Heart right ventricle (tissue), 16 donors: ENCODE results near the gene FAM20B. TPM values are rescaled to one million over a fixed set of nuclear protein-coding genes. Genes with fewer than 3 reads are reported as not detected.

Experiments
- ATAC-seq, 8 donors: fragments of 200-7000 bp; cut with Tn5 transposase; one replicate each; pipeline ENCODE4 v1.9.1; 2020; ENCODE audit warnings: mild to moderate bottlenecking in 8 of 8, moderate library complexity in 8 of 8, moderate number of reproducible peaks in 1 of 8
- DNase-seq, 2 donors: peaks; one replicate each; pipeline ENCODE4 v3.0.0-alpha.2; 2020
- H3K27ac ChIP-seq, 10 donors: fragments of 200-600 bp; sonication (generic) in 2 of 10; one replicate each; pipeline versions ENCODE4 v1.5.0 to v1.8.0; 2020 to 2022; ENCODE audit warnings: mild to moderate bottlenecking in 3 of 10
- H3K27me3 ChIP-seq, 7 donors: fragments of 200-600 bp; one replicate each; pipeline ENCODE4 v1.8.0; 2021 to 2022; ENCODE audit warnings: mild to moderate bottlenecking in 2 of 7
- H3K36me3 ChIP-seq, 9 donors: fragments of 200-600 bp; sonication (generic) in 1 of 9; one replicate each; pipeline versions ENCODE4 v1.5.0 to v1.8.0; 2020 to 2022; ENCODE audit warnings: mild to moderate bottlenecking in 2 of 9
- H3K4me1 ChIP-seq, 9 donors: fragments of 200-600 bp; sonication (generic) in 1 of 9; one replicate each; pipeline versions ENCODE4 v1.5.0 to v1.8.0; 2020 to 2022; ENCODE audit warnings: mild to moderate bottlenecking in 4 of 9
- H3K4me3 ChIP-seq, 10 donors: fragments of 200-600 bp; sonication (generic) in 2 of 10; one replicate each; pipeline versions ENCODE4 v1.5.0 to v1.8.0; 2020 to 2022; ENCODE audit warnings: mild to moderate bottlenecking in 7 of 10, moderate library complexity in 2 of 10
- H3K9me3 ChIP-seq, 11 donors: fragments of 200-600 bp in 10 of 11; sonication (generic) in 2 of 11; one replicate each; pipeline versions ENCODE4 v1.5.0 to v1.8.0; 2013 to 2022; ENCODE audit warnings: mild to moderate bottlenecking in 2 of 11, control low read depth in 1 of 11, moderate library complexity in 1 of 11
- WGBS, 2 donors: extraction: QIAGEN DNeasy Blood & Tissue Kit; methylation state at CpG; one replicate each; pipeline ENCODE4 v1.1.7; 2013; ENCODE audit warnings: inconsistent platforms in 1 of 2; 5-methylcytosine and 5-hydroxymethylcytosine counted together
- intact Hi-C, 10 donors: fragments of 100-400 bp; cut with DNase I; formaldehyde crosslinking; loops; one replicate each; pipeline versions ENCODE4 v1.11.1 to v1.14.2; 2022
- polyA plus RNA-seq, 2 donors: library from polyadenylated mRNA; stranded (reverse); fragments of 200-250 nt; gene quantifications; one replicate each; pipeline ENCODE4 v1.2.3, GENCODE V29; 2013
- total RNA-seq, 10 donors: library from RNA; stranded (reverse); fragmentation: NEBNext Ultra II Directional in 3 of 10; extraction: Animal tissue kit (Norgen Biotek cat#: 25700) in 3 of 10; gene quantifications; one replicate each; pipeline versions ENCODE4 v1.2.1 to v1.2.4, GENCODE V29; 2021 to 2023
- TF ChIP-seq, protein P1 (sequence below), 9 donors: fragments of 200-600 bp; sonication (generic) in 2 of 9; IDR thresholded peaks; one replicate each; pipeline versions ENCODE4 v1.5.0 to v1.8.0; 2021 to 2022; ENCODE audit warnings: antibody characterized with exemption in 9 of 9, mild to moderate bottlenecking in 5 of 9, moderate library complexity in 1 of 9
- donor health status: Arrhythmogenic right ventricular cardiomyopathy.
- donor health status: ischemic (EF 13 %, LVEDD 7.1; RV severe dilation, severe dysfunction).
- donor health status: healthy with polysubstance abuse.
- donor health status: DM: no; HTN: yes; CAD: no.
- donor health status: DM: no; HTN: no; CAD: no.
- donor health status: ischemic (EF 25% LVEDD 6.9; RV normal size, moderate dysfunction).
- donor health status: ischemic (EF 25% LVEDD 5.7; RV mildly dilated, moderate dysfunction).
- donor health status: healthy.
- donor health status: DM: yes; HTN: yes; CAD: no.
- donor health status: Ischemic cardiomyopathy.
- donor health status: ischemic (EF 35%, LVEDD 5.7; RV mildly dilated, moderate dysfunction).
- donor health status: nonischemic (EF 11% LVEDD 7.7; RV severe dilation, severe dysfunction).
- donor health status: DM: yes; HTN: yes; CAD: no.
- donor health status: PGD.
- donor health status: ischemic (EF 29% LVEDD 5.4; RV normal size, mild dysfunction).
- donor health status: nonischemic (EF 23%, LVEDD 6.1; RV moderate dilation, normal function).

Gene FAM20B
- total and polyA plus RNA-seq, 12 donors: 11.9 to 63.4 (median 50.3) TPM

DNA sequence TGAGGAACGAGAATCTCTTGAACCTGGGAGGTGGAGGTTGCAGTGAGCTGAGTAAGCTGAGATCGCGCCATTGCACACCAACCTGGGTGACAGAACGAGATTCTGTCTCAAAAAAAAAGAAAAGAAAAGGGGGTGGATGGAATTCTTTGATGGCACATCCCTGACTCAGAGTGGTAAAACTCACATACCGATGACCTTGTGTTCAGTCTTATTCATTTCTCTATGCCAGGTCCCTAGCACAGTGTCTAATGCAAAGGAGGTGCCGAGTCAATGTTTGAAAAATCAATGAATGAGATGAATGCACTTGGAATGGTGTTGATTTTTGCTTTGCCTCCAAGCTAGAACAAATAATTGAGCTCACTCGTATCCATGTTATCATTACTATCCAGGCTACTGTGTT, 18.5 kb upstream of the FAM20B start:
- DNase-seq (no peak), ATAC-seq (no peak)
- Histone ChIP-seq H3K27ac (no peak overlapping the region), H3K4me3 (no peak overlapping the region), H3K36me3 (no peaks in the 10 kb centered on the region), H3K9me3 (no peaks in the 10 kb centered on the region), H3K27me3 (no peaks in the 10 kb centered on the region), H3K4me1 (peaks cover 0 to 16% (median 7%) of the 10 kb centered on the region in 9 donors)
- WGBS, 2 donors: 82% methylated on average over 7 of the region's 7 CpGs
- intact Hi-C loops: loop anchor here in 2 of 10 donors (10.0 kb wide), 4 partner anchors 192 to 702 kb away; no protein-coding TSS in a partner anchor
- TF ChIP-seq, protein P1, sequence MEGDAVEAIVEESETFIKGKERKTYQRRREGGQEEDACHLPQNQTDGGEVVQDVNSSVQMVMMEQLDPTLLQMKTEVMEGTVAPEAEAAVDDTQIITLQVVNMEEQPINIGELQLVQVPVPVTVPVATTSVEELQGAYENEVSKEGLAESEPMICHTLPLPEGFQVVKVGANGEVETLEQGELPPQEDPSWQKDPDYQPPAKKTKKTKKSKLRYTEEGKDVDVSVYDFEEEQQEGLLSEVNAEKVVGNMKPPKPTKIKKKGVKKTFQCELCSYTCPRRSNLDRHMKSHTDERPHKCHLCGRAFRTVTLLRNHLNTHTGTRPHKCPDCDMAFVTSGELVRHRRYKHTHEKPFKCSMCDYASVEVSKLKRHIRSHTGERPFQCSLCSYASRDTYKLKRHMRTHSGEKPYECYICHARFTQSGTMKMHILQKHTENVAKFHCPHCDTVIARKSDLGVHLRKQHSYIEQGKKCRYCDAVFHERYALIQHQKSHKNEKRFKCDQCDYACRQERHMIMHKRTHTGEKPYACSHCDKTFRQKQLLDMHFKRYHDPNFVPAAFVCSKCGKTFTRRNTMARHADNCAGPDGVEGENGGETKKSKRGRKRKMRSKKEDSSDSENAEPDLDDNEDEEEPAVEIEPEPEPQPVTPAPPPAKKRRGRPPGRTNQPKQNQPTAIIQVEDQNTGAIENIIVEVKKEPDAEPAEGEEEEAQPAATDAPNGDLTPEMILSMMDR (IDR thresholded peaks at IDR 0.05): no peak

DNA sequence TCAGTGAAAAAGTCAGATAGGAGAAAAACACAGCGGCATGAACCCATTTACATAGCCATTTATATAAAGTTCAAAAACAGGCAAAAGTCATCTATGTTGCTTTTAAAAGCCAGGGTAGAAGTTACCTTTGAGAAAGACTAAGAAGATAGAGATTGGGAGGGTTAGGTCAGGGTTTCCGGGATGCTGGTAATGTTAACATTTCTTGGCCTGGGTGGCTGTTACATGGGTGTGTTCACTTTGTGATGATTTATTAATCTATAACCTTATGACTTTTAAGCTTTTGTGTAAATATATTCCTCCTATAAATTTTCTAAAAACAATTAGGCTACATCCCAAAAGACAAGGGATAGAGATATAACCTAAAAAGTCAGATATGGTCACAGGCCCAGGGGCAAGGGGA, 15.0 kb upstream of the FAM20B start:
- Histone ChIP-seq H3K27ac (no peak overlapping the region), H3K36me3 (no peaks in the 10 kb centered on the region), H3K9me3 (no peaks in the 10 kb centered on the region), H3K4me1 (peaks cover 0 to 9% (median 0%) of the 10 kb centered on the region in 9 donors), H3K27me3 (no peaks in the 10 kb centered on the region), H3K4me3 (no peak overlapping the region)
- ATAC-seq: no peak
- DNase-seq: no peak
- intact Hi-C loops: loop anchor here in 1 of 10 donors (10.0 kb wide), 1 partner anchor 706 kb away; no protein-coding TSS in a partner anchor
- 95 to 98% methylated on average over 2 of the region's 2 CpGs for WGBS, 2 donors
- TF ChIP-seq, protein P1 (IDR thresholded peaks at IDR 0.05): no peak

DNA sequence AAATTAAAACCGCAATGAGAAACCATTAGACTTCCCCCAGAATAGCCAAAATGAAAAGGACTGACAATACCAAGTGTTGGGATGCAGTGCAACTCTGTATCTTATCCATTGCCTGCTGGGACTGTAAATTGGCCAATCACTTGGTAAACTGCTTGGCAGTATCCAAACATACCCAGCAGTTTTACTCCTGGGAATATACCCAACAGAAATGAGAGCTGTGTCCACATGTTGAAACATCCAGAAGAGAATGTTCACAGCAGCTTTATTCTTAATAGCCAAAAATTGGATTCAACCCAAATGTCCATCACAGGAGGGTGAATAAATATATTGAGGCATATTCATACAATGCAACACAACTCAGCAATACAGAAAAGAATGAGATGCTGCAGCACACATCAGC, 13.7 kb upstream of the FAM20B start:
- 96 to 97% methylated on average over 1 of the region's 1 CpG for WGBS, 2 donors

DNA sequence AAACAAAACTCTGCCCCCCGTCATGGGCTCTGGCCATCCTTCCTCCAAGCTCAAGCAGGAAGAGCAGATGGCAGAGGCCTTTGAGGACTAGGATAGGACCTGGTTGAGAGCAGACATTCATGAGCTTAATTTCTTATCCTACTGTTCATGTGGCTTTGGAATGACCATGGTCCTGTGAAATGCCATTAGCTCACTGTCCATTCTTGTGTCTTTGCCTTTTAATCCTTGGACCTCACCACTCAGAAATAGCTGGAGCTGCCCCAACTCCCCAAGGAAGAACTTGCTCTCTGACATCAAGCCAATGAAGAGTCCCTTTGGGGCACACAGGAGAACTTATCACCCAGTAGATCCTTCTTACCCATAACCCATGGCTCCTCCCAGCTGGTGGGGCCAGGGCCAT, 11.6 kb upstream of the FAM20B start:
- DNase-seq (no peak), ATAC-seq (no peak)
- no peaks in the 10 kb centered on the region for H3K36me3 ChIP-seq
- WGBS, 2 donors: 94 to 100% methylated on average over 1 of the region's 1 CpG
- no peaks in the 10 kb centered on the region for H3K9me3 ChIP-seq
- H3K4me1 ChIP-seq: peaks cover 0 to 22% (median 15%) of the 10 kb centered on the region in 9 donors
- no peak overlapping the region for H3K4me3 ChIP-seq
- no peak overlapping the region for H3K27ac ChIP-seq
- intact Hi-C loops: loop anchor here in 1 of 10 donors (10.0 kb wide), 1 partner anchor 709 kb away; no protein-coding TSS in a partner anchor
- no peaks in the 10 kb centered on the region for H3K27me3 ChIP-seq
- TF ChIP-seq, protein P1 (IDR thresholded peaks at IDR 0.05): no peak

More for the DNA sequence above, 13.7 kb upstream of the FAM20B start:
- peaks cover 0 to 14% (median 5%) of the 10 kb centered on the region in 9 donors for H3K4me1 ChIP-seq
- intact Hi-C loops: loop anchor here in 1 of 10 donors (10.0 kb wide), 1 partner anchor 707 kb away; no protein-coding TSS in a partner anchor
- TF ChIP-seq, protein P1 (IDR thresholded peaks at IDR 0.05): no peak
- no peaks in the 10 kb centered on the region for H3K27me3 ChIP-seq
- H3K9me3 ChIP-seq: no peaks in the 10 kb centered on the region
- no peak overlapping the region for H3K27ac ChIP-seq
- no peak overlapping the region for H3K4me3 ChIP-seq
- DNase-seq (no peak), ATAC-seq (no peak)
- no peaks in the 10 kb centered on the region for H3K36me3 ChIP-seq
